Activated T-helper 1 cell treated with Interleukin-2 at 50 U/mL for 16 hours (primary cell): ENCODE data around the gene HOXB8.
A peak's percentile ranks its signal among the peaks of the same experiment; 100 is the strongest.

ENCODE experiments used
- DNase-seq: peaks from one replicate; pipeline ENCODE4 v3.0.0-alpha.2; 2020; ENCODE audit warnings: low read depth

The HOXB8 gene

GRCh38 chr17:48596000-48596734 lies 18.9 kb downstream of the HOXB8 start:
- DNase-seq: no peak

GRCh38 chr17:48595278-48595999 lies 19.7 kb downstream of the HOXB8 start:
- no peak for DNase-seq

GRCh38 chr17:48594538-48595277 lies 20.4 kb downstream of the HOXB8 start:
- no peak for DNase-seq

GRCh38 chr17:48593840-48594537 lies 21.1 kb downstream of the HOXB8 start:
- peak; percentile 67 for DNase-seq

GRCh38 chr17:48593126-48593829 lies 21.8 kb downstream of the HOXB8 start, which contains the start of gene HOXB5:
TSS of gene HOXB5 (minus strand) at chr17:48593779. CDS start at chr17:48593682, 97 bp downstream.
- DNase-seq: no peak

- DNase-seq: no peak
Observed at GRCh38 chr17:48592577-48592976, 22.5 kb downstream of the HOXB8 start.

GRCh38 chr17:48592057-48592514 lies 23.0 kb downstream of the HOXB8 start:
- no peak for DNase-seq

- DNase-seq: no peak
Observed at GRCh38 chr17:48591255-48592056, 23.6 kb downstream of the HOXB8 start.

- no peak for DNase-seq
Observed at GRCh38 chr17:48590607-48591161, 24.4 kb downstream of the HOXB8 start.

- no peak for DNase-seq
Observed at GRCh38 chr17:48589831-48590606, 25.1 kb downstream of the HOXB8 start, which contains the start of gene HOXB3. TSS of gene HOXB3 (minus strand) at chr17:48590241. CDS start at chr17:48552474, 37,767 bp downstream.

GRCh38 chr17:48589060-48589830 lies 25.8 kb downstream of the HOXB8 start:
- DNase-seq: no peak

- no peak for DNase-seq
Observed at GRCh38 chr17:48588528-48588927, 26.6 kb downstream of the HOXB8 start.

- no peak for DNase-seq
Observed at GRCh38 chr17:48588074-48588415, 27.0 kb downstream of the HOXB8 start.

GRCh38 chr17:48587276-48588073 lies 27.6 kb downstream of the HOXB8 start:
- no peak for DNase-seq

GRCh38 chr17:48586355-48587258 lies 28.5 kb downstream of the HOXB8 start:
- DNase-seq: no peak

GRCh38 chr17:48584223-48584741 lies 30.8 kb downstream of the HOXB8 start:
- DNase-seq: no peak
